Measurements from ENCODE around the gene MAPK9.
"Not testable (repeated sequence)": the region's sequence is repeated elsewhere in the genome, so short reads cannot be mapped to it uniquely, and the experiment has no call there.

The MAPK9 gene

GRCh38 chr5:180304431-180305375 lies 12.8 kb upstream of the MAPK9 start:
- TF ChIP-seq CTCF (IDR thresholded peaks at IDR 0.05; ENCODE audit: borderline replicate concordance, control extremely low read depth, extremely low read depth, insufficient read depth, missing control alignments): no peak
- DNase-seq (ENCODE audit: low spot score): no peak
- in situ Hi-C loops (cut with MboI; ENCODE audit: low sequenced_read_pairs, unreplicated experiment): no loop called here

GRCh38 chr5:180304016-180304292 lies 12.1 kb upstream of the MAPK9 start:
- no peak for DNase-seq (ENCODE audit: low spot score)
- no peak for TF ChIP-seq CTCF (IDR thresholded peaks at IDR 0.05; ENCODE audit: borderline replicate concordance, control extremely low read depth, extremely low read depth, insufficient read depth, missing control alignments)
- in situ Hi-C loops (cut with MboI; ENCODE audit: low sequenced_read_pairs, unreplicated experiment): no loop called here

- in situ Hi-C loops (cut with MboI; ENCODE audit: low sequenced_read_pairs, unreplicated experiment): no loop called here
- TF ChIP-seq CTCF (IDR thresholded peaks at IDR 0.05; ENCODE audit: borderline replicate concordance, control extremely low read depth, extremely low read depth, insufficient read depth, missing control alignments): no peak
- DNase-seq (ENCODE audit: low spot score): no peak
Observed at GRCh38 chr5:180303226-180304015, 11.5 kb upstream of the MAPK9 start.

- no peak for TF ChIP-seq CTCF (IDR thresholded peaks at IDR 0.05; ENCODE audit: borderline replicate concordance, control extremely low read depth, extremely low read depth, insufficient read depth, missing control alignments)
- in situ Hi-C loops (cut with MboI; ENCODE audit: low sequenced_read_pairs, unreplicated experiment): no loop called here
- no peak for DNase-seq (ENCODE audit: low spot score)
Observed at GRCh38 chr5:180302256-180302655, 10.4 kb upstream of the MAPK9 start.

GRCh38 chr5:180301253-180301652 lies 9.4 kb upstream of the MAPK9 start:
- in situ Hi-C loops (cut with MboI; ENCODE audit: low sequenced_read_pairs, unreplicated experiment): no loop called here
- no peak for TF ChIP-seq CTCF (IDR thresholded peaks at IDR 0.05; ENCODE audit: borderline replicate concordance, control extremely low read depth, extremely low read depth, insufficient read depth, missing control alignments)
- DNase-seq (ENCODE audit: low spot score): no peak

GRCh38 chr5:180299526-180299925 lies 7.6 kb upstream of the MAPK9 start:
- in situ Hi-C loops (cut with MboI; ENCODE audit: low sequenced_read_pairs, unreplicated experiment): no loop called here
- no peak for DNase-seq (ENCODE audit: low spot score)
- TF ChIP-seq CTCF (IDR thresholded peaks at IDR 0.05; ENCODE audit: borderline replicate concordance, control extremely low read depth, extremely low read depth, insufficient read depth, missing control alignments): no peak

- DNase-seq (ENCODE audit: low spot score); in situ Hi-C loops (cut with MboI; ENCODE audit: low sequenced_read_pairs, unreplicated experiment): not testable (repeated sequence)
Observed at GRCh38 chr5:180299014-180299413, 7.1 kb upstream of the MAPK9 start.
